ENCODE data around the gene AWAT1.
"Not testable (repeated sequence)": the region's sequence is repeated elsewhere in the genome, so short reads cannot be mapped to it uniquely, and the experiment has no call there.

Gene AWAT1

DNA sequence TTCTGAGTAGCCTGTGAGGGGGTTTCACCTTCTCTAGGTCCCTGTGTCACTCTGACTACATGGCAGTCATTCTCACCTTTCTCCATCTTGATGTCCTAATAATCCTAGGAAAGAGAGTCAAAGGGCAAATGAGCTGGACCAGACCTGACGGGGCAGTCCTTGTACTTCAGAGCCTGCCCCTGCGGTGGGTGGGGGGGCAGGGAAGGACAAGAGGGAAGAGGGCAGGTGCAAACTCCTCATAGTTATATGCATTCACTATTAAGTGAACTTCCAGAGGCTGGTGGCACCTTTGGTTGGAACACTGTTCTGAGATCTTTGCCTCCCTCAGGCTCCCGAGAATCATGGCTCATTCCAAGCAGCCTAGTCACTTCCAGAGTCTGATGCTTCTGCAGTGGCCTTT, at the start of gene AWAT1:
Gene AWAT1, plus strand, starts transcription at position 301 of the 400 bp plus-strand sequence. Its CDS starts 41 bp downstream, at position 342.
- in situ Hi-C loops (cut with HindIII; ENCODE audit: low sequenced_read_pairs) = no loop called here
- TF ChIP-seq, protein P1, sequence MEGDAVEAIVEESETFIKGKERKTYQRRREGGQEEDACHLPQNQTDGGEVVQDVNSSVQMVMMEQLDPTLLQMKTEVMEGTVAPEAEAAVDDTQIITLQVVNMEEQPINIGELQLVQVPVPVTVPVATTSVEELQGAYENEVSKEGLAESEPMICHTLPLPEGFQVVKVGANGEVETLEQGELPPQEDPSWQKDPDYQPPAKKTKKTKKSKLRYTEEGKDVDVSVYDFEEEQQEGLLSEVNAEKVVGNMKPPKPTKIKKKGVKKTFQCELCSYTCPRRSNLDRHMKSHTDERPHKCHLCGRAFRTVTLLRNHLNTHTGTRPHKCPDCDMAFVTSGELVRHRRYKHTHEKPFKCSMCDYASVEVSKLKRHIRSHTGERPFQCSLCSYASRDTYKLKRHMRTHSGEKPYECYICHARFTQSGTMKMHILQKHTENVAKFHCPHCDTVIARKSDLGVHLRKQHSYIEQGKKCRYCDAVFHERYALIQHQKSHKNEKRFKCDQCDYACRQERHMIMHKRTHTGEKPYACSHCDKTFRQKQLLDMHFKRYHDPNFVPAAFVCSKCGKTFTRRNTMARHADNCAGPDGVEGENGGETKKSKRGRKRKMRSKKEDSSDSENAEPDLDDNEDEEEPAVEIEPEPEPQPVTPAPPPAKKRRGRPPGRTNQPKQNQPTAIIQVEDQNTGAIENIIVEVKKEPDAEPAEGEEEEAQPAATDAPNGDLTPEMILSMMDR (IDR thresholded peaks at IDR 0.05; ENCODE audit: low read depth, low read length) = no peak
- DNase-seq (ENCODE audit: low read depth, low spot score) = no peak
- no peak within 1 kb of the TSS for H3K4me3 ChIP-seq (ENCODE audit: low read depth, low read length)

DNA sequence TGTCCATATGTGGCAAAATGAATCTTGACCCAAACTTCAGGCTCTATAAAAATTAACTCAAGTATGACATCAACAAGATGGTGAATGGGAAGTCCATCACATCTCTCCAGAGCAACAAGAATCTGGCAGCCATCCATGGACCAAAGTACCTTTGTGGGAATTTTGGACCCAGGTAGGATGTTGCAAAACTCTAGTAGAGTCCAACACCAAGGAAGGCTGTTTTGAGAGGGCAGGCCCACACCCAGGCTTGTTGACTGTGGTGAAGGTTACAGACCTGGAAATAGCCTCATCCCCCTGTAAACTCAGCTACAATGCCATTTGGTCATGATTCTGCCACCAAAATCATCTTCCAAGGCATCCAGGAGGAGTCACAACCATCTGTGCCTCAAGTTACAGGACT, 44.2 kb upstream of the AWAT1 start:
- no peak overlapping the region for H3K4me3 ChIP-seq (ENCODE audit: low read depth, low read length)
- in situ Hi-C loops (cut with HindIII; ENCODE audit: low sequenced_read_pairs) = no loop called here
- no peak for DNase-seq (ENCODE audit: low read depth, low spot score)
- TF ChIP-seq, protein P1 (IDR thresholded peaks at IDR 0.05; ENCODE audit: low read depth, low read length) = no peak

DNA sequence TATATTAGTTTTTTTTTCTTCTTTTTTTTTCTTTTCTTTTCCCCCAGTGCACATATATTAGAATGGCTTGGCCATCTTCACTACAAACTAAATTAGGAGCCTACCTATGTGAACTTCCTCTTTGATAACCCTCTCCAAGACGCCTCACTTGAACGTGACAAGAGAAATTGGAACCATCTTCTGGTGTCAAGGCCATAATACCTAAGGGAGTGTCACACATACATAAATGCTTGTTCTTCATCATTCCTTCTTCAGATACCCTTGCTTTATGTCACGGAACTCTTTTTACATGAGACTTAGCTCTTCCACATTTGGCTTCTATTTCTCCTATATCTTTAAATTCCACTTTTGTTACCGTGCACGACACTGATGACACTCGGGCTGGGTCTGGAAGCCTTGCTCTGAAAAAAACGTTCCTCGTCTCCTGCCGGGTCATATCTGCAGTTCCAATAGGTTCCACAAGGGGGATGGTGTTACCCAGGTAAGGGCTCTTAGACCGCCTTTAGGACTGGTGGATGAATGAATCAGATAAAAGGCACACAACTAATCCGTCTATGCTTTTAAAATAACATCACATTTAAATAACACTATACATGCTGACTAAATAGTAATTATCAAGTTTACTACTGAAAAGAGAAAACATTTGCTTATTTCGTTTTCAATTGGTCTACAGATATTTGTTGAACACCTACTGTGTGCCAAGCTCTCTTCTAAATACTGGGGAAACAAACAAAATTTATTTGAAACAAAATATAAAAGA, 37.3 kb upstream of the AWAT1 start:
- in situ Hi-C loops (cut with HindIII; ENCODE audit: low sequenced_read_pairs) = no loop called here
- TF ChIP-seq, protein P1 (IDR thresholded peaks at IDR 0.05; ENCODE audit: low read depth, low read length) = peak; percentile 69
- H3K4me3 ChIP-seq (ENCODE audit: low read depth, low read length) = no peak overlapping the region
- peak; percentile 51 for DNase-seq (ENCODE audit: low read depth, low spot score)

DNA sequence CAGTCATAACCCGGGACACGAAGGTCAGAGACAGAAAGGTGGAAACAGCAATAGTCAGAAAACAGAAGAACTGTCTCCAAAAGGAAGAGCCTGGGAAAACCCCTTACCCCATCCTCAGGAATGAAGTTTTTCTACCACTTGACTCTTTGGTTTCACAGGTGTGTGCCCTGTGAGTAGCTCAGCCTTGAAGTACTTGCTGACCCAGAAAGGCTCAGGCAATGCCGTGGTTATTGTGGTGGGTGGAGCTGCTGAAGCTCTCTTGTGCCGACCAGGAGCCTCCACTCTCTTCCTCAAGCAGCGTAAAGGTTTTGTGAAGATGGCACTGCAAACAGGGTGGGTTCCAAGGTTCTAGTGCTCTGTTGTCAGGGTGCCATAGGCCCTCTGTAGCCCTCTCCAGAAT, 32.7 kb upstream of the AWAT1 start:
- in situ Hi-C loops (cut with HindIII; ENCODE audit: low sequenced_read_pairs) = no loop called here
- no peak for DNase-seq (ENCODE audit: low read depth, low spot score)
- H3K4me3 ChIP-seq (ENCODE audit: low read depth, low read length) = no peak overlapping the region
- TF ChIP-seq, protein P1 (IDR thresholded peaks at IDR 0.05; ENCODE audit: low read depth, low read length) = no peak

DNA sequence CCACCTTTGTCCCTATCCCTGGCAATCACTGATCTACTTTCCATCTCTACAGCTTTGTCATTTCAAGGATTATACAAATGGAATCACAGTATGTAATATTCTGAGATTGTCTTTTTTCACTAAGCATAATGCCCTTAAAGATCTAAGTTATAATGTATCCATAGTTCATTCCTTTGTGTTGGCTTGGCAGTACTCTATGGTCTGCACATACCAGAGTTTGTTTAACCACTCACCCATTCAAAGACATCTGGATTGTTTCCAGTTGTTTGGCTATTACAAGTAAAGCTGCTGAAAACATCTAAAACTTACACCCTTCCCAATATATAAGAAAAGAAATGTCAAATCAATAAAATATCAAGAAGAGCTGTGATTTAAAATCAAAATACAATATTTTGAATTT, 26.0 kb upstream of the AWAT1 start:
- TF ChIP-seq, protein P1 (IDR thresholded peaks at IDR 0.05; ENCODE audit: low read depth, low read length) = no peak
- no peak overlapping the region for H3K4me3 ChIP-seq (ENCODE audit: low read depth, low read length)
- in situ Hi-C loops (cut with HindIII; ENCODE audit: low sequenced_read_pairs) = no loop called here
- DNase-seq (ENCODE audit: low read depth, low spot score) = peak; percentile 29

DNA sequence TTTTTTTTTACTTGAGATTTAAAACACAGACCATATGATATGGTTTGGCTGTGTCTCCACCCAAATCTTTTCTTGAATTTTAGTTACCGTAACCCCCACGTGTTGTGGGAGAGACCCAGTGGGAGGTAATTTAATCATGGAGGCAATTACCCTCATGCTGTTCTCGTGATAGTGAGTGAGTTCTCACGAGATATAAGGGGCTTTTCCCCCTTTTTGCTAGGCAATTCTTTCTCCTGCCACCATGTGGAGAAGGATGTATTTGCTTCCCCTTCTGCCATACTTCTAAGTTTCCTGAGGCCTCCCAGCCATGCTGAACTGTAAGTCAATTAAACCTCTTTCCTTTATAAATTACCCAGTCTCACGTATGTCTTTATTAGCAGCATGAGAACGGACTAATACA, 24.9 kb upstream of the AWAT1 start:
- H3K4me3 ChIP-seq (ENCODE audit: low read depth, low read length); in situ Hi-C loops (cut with HindIII; ENCODE audit: low sequenced_read_pairs); DNase-seq (ENCODE audit: low read depth, low spot score): not testable (repeated sequence)

DNA sequence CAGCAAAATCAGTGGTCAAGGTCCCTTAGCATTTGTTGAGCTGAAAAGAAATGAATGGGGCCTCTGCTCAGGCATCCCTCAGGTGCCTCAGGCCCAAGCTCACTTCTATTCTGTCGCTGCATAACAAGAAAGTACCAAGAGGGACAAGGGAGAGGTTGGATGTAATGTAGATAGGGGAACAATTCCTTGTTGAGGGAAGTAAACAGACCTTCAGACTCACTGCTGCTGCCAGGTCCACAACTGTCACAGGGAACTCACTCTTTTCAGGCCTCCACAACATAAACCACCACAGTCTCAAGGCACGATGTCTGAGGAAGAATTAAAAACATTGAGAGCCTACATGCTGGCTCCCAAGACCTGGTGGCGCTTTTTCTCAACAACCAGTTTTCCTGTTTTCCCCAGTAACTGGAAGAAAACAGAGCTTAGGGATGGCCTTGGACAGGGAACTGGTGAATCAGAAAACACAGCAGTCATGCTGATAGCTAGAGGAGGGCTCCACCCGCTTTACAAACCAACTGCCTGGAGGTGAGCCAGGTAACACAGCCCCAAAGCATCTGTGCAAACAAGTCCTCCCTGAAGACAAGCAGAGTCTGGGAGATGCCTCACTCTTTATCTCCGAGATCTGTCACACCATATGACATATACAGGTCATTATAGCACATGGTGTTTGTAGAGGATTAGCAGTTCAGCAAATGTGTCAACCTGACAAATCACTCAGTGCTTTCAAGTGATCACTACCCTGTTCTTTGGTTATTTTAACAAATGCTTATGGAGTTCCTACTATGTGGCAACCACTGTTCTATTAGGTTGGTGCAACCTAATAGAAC, 14.3 kb upstream of the AWAT1 start:
- in situ Hi-C loops (cut with HindIII; ENCODE audit: low sequenced_read_pairs) = no loop called here

More for the DNA sequence above, 14.3 kb upstream of the AWAT1 start:
- TF ChIP-seq, protein P1 (IDR thresholded peaks at IDR 0.05; ENCODE audit: low read depth, low read length) = no peak
- H3K4me3 ChIP-seq (ENCODE audit: low read depth, low read length) = no peak overlapping the region
- DNase-seq (ENCODE audit: low read depth, low spot score) = peak; percentile 77

All from astrocyte of the spinal cord (primary cell).